ENCODE results near the gene C1orf198. TPM values are rescaled to one million over a fixed set of nuclear protein-coding genes. Genes with fewer than 3 reads are reported as not detected.

Gene C1orf198
- total RNA-seq, 1 donor from 2014 or later = 48.5 TPM

DNA sequence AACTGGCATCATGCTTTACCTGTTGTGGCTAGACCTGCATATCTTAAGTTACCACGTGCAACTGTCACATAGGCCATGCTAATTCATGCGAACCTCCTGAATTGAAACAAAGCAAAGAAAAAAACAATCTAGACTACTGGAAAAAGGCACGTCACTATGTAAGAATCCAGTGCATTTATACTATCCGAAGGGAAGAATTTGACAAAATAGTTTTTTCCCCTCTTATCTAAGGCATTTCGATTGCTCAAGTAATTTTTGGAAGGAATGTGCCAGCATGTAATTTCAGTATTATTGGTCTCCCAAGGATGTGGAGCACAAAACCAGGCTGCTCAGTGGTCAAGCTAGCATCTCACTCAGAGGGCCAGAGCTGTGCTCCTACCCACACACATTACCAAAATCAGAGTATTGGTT, 31.5 kb upstream of the C1orf198 start:
- Histone ChIP-seq H3K4me3 (no peak overlapping the region), H3K27me3 (no peaks in the 10 kb centered on the region), H3K36me3 (no peaks in the 10 kb centered on the region), H3K9me3 (ENCODE audit: low read depth) (no peaks in the 10 kb centered on the region), H3K4me2 (no peak overlapping the region), H3F3A (ENCODE audit: low read depth) (no peaks in the 10 kb centered on the region), H4K20me1 (ENCODE audit: low read depth) (no peaks in the 10 kb centered on the region), H3K9ac (no peak overlapping the region), H3K79me2 (ENCODE audit: low read depth) (no peaks in the 10 kb centered on the region), H2AFZ (replicated peaks) (no peak overlapping the region), H3K4me1 (no peaks in the 10 kb centered on the region), H3K27ac (no peak overlapping the region)
- Mint-ChIP-seq H3K27ac (no peak overlapping the region), H3K36me3 (peaks cover 7% of the 10 kb centered on the region), H3K4me1 (no peaks in the 10 kb centered on the region), H3K27me3 (ENCODE audit: insufficient read depth, low read depth) (no peaks in the 10 kb centered on the region), H3K9me3 (no peaks in the 10 kb centered on the region), H3K4me3 (no peak overlapping the region)
- TF ChIP-seq EZH2 (IDR thresholded peaks at IDR 0.05) = no peak
- TF ChIP-seq, protein P1, sequence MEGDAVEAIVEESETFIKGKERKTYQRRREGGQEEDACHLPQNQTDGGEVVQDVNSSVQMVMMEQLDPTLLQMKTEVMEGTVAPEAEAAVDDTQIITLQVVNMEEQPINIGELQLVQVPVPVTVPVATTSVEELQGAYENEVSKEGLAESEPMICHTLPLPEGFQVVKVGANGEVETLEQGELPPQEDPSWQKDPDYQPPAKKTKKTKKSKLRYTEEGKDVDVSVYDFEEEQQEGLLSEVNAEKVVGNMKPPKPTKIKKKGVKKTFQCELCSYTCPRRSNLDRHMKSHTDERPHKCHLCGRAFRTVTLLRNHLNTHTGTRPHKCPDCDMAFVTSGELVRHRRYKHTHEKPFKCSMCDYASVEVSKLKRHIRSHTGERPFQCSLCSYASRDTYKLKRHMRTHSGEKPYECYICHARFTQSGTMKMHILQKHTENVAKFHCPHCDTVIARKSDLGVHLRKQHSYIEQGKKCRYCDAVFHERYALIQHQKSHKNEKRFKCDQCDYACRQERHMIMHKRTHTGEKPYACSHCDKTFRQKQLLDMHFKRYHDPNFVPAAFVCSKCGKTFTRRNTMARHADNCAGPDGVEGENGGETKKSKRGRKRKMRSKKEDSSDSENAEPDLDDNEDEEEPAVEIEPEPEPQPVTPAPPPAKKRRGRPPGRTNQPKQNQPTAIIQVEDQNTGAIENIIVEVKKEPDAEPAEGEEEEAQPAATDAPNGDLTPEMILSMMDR (IDR thresholded peaks at IDR 0.05) = no peak
- no peak for TF ChIP-seq EZH2phosphoT487 (IDR thresholded peaks at IDR 0.05)
- no peak for DNase-seq (ENCODE audit: low spot score)

GRCh38 chr1:230898748-230899147, 30.4 kb upstream of the C1orf198 start:
- H2AFZ ChIP-seq (replicated peaks) = no peak overlapping the region
- Mint-ChIP-seq H3K4me1 (no peaks in the 10 kb centered on the region), H3K9me3 (no peaks in the 10 kb centered on the region), H3K27ac (no peak overlapping the region), H3K36me3 (peaks cover 3% of the 10 kb centered on the region), H3K27me3 (ENCODE audit: insufficient read depth, low read depth) (no peaks in the 10 kb centered on the region), H3K4me3 (no peak overlapping the region)
- no peaks in the 10 kb centered on the region for H3K27me3 ChIP-seq
- no peak overlapping the region for H3K4me2 ChIP-seq
- H3K27ac ChIP-seq = no peak overlapping the region
- H3K4me1 ChIP-seq = no peaks in the 10 kb centered on the region
- H3K4me3 ChIP-seq = no peak overlapping the region
- no peaks in the 10 kb centered on the region for H3F3A ChIP-seq (ENCODE audit: low read depth)
- H3K79me2 ChIP-seq (ENCODE audit: low read depth) = no peaks in the 10 kb centered on the region
- no peaks in the 10 kb centered on the region for H4K20me1 ChIP-seq (ENCODE audit: low read depth)
- H3K36me3 ChIP-seq = no peaks in the 10 kb centered on the region
- H3K9me3 ChIP-seq (ENCODE audit: low read depth) = no peaks in the 10 kb centered on the region
- H3K9ac ChIP-seq = no peak overlapping the region
- no peak for DNase-seq (ENCODE audit: low spot score)
- TF ChIP-seq, protein P1 (IDR thresholded peaks at IDR 0.05) = no peak
- TF ChIP-seq EZH2 (IDR thresholded peaks at IDR 0.05) = no peak

DNA sequence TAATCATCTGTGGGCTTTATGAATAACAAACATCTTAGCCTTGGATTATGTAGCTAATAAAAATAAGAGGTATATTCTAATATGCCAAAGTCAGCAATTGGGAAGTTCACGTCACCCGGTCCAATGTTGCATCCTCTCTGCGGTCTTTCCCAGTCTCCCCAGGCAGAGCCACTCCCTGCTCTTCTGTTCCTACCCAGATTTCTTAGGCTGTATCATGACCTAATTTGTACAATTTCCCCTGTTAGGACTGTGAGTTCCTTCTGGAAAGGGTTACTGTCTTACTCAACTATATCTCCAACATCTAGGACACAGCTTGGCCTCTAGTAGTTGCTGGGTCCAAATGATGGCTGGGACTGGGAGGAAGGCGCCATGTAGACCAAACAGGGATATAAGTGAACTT, 29.8 kb upstream of the C1orf198 start:
- Histone ChIP-seq H3K4me2 (no peak overlapping the region), H4K20me1 (ENCODE audit: low read depth) (no peaks in the 10 kb centered on the region), H3K9me3 (ENCODE audit: low read depth) (no peaks in the 10 kb centered on the region), H3K9ac (no peak overlapping the region), H2AFZ (replicated peaks) (no peak overlapping the region), H3K27ac (no peak overlapping the region), H3F3A (ENCODE audit: low read depth) (no peaks in the 10 kb centered on the region), H3K27me3 (no peaks in the 10 kb centered on the region), H3K36me3 (no peaks in the 10 kb centered on the region), H3K4me3 (no peak overlapping the region), H3K4me1 (no peaks in the 10 kb centered on the region), H3K79me2 (ENCODE audit: low read depth) (no peaks in the 10 kb centered on the region)
- TF ChIP-seq EZH2phosphoT487 (IDR thresholded peaks at IDR 0.05) (no peak), EZH2 (IDR thresholded peaks at IDR 0.05) (no peak)
- TF ChIP-seq, protein P1 (IDR thresholded peaks at IDR 0.05) = no peak
- Mint-ChIP-seq H3K9me3 (no peaks in the 10 kb centered on the region), H3K4me1 (no peaks in the 10 kb centered on the region), H3K36me3 (no peaks in the 10 kb centered on the region), H3K4me3 (no peak overlapping the region), H3K27ac (no peak overlapping the region), H3K27me3 (ENCODE audit: insufficient read depth, low read depth) (no peaks in the 10 kb centered on the region)
- no peak for DNase-seq (ENCODE audit: low spot score)

Data from neural progenitor cell (in vitro differentiated cells).